Activated CD8-positive, alpha-beta T cell treated with anti-CD3 and anti-CD28 coated beads for 36 hours (primary cell): ENCODE results near the gene CHST11. TPM values are rescaled to one million over a fixed set of nuclear protein-coding genes. Genes with fewer than 3 reads are reported as not detected.

ENCODE experiments used
- ATAC-seq: fragments of 200-7000 bp; cut with Tn5 transposase; one replicate; pipeline ENCODE4 v1.10.0; 2021; ENCODE audit warnings: mild to moderate bottlenecking, moderate library complexity
- CTCF ChIA-PET: fragments of 350-600 bp; sonication (Branson Sonifier 250); formaldehyde crosslinking; loops from one replicate; lab custom pipeline; 2021; ENCODE audit warnings: antibody characterized with exemption; lab: Charles Lee
- POLR2A ChIA-PET: fragments of 350-600 bp; sonication (Branson Sonifier 250); formaldehyde crosslinking; loops from one replicate; lab custom pipeline; 2021; ENCODE audit warnings: antibody characterized with exemption; lab: Charles Lee
- DNase-seq: peaks from one replicate; pipeline ENCODE4 v3.0.0-alpha.2; 2020
- H3K27ac Mint-ChIP-seq: one replicate; pipeline ENCODE4 v1.8.0; 2021; ENCODE audit warnings: mild to moderate bottlenecking, mixed read lengths
- H3K27me3 Mint-ChIP-seq: one replicate; pipeline ENCODE4 v1.8.0; 2021; ENCODE audit warnings: mixed read lengths
- H3K36me3 Mint-ChIP-seq: one replicate; pipeline ENCODE4 v1.8.0; 2021; ENCODE audit warnings: low read depth, mixed read lengths
- H3K4me1 Mint-ChIP-seq: one replicate; pipeline ENCODE4 v1.8.0; 2021; ENCODE audit warnings: low read depth, mixed read lengths
- H3K4me3 Mint-ChIP-seq: one replicate; pipeline ENCODE4 v1.8.0; 2021; ENCODE audit warnings: mild to moderate bottlenecking, moderate library complexity, mixed read lengths
- H3K9me3 Mint-ChIP-seq: one replicate; pipeline ENCODE4 v1.8.0; 2021; ENCODE audit warnings: mixed read lengths
- intact Hi-C: fragments of 100-400 bp; cut with micrococcal nuclease; formaldehyde crosslinking; loops from one replicate; pipeline ENCODE4 v1.10.0; 2022
- total RNA-seq, 2 experiments: library from RNA; stranded (reverse); gene quantifications; one replicate each; pipeline ENCODE4 v1.2.3, GENCODE V29; 2021
- TF ChIP-seq, protein P1 (sequence below): fragments of 200-600 bp; IDR thresholded peaks from one replicate; pipeline ENCODE4 v1.8.0; 2022; ENCODE audit warnings: antibody characterized with exemption, mild to moderate bottlenecking

CHST11 gene
- total RNA-seq, 2 experiments from 2014 or later, result 30.9 to 33.9 TPM

DNA sequence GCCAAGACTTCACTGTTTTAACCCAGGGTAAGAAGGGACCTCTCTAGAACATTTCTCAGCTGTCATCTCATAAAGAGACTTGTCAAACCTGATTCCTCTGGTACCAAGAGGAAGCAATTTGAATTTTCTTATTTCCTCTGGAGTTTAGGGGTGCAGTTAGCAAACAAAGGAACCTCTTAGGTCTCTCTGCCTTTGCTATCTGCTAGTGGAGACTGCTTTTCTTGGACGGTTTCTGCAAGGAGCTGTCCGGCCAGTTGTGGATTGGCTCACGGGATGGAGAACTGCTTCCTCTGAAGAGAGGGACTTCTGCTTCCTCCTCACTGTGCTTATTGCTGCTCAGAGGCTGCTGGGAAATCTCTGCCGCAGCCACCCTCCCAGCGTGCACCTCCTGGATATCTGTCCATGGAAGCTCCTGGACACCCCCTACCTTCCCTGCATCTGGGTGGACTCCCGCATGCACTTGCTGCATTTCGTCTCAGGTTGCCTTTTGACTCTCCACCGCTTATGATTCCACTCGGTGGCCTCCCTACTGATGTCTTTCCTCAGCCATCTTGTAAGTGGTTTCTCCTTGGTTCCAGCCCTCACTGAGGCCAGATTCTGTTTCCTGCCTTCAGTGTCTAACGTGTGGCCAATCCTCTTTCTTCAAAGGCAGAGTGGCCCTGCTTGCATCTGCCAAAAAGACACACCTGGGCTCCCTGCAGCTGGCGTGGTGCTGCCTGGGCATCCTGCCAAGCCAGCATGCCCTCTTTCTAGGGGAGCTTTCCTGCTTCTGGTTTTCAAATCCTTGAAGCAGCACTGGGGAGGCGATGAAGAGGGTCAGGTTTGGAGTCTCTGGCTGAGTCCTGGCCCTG is 187.3 kb downstream of the CHST11 start:
- Mint-ChIP-seq H3K27ac (peak overlapping the region; percentile 8), H3K27me3 (no peaks in the 10 kb centered on the region), H3K4me3 (peak overlapping the region; percentile 11), H3K9me3 (peaks cover 18% of the 10 kb centered on the region), H3K36me3 (peaks cover 25% of the 10 kb centered on the region), H3K4me1 (peaks cover 35% of the 10 kb centered on the region)
- ChIA-PET CTCF (interaction anchor here (0.9 to 1.1 kb wide), 2 partner anchors 10 to 11 kb away, joined by 3 to 4 read pairs; no protein-coding TSS in a partner anchor), POLR2A (no interaction called here)
- DNase-seq (no peak), ATAC-seq (peak; percentile 38)
- TF ChIP-seq, protein P1, sequence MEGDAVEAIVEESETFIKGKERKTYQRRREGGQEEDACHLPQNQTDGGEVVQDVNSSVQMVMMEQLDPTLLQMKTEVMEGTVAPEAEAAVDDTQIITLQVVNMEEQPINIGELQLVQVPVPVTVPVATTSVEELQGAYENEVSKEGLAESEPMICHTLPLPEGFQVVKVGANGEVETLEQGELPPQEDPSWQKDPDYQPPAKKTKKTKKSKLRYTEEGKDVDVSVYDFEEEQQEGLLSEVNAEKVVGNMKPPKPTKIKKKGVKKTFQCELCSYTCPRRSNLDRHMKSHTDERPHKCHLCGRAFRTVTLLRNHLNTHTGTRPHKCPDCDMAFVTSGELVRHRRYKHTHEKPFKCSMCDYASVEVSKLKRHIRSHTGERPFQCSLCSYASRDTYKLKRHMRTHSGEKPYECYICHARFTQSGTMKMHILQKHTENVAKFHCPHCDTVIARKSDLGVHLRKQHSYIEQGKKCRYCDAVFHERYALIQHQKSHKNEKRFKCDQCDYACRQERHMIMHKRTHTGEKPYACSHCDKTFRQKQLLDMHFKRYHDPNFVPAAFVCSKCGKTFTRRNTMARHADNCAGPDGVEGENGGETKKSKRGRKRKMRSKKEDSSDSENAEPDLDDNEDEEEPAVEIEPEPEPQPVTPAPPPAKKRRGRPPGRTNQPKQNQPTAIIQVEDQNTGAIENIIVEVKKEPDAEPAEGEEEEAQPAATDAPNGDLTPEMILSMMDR, result no peak
- intact Hi-C loops, result no loop called here

DNA sequence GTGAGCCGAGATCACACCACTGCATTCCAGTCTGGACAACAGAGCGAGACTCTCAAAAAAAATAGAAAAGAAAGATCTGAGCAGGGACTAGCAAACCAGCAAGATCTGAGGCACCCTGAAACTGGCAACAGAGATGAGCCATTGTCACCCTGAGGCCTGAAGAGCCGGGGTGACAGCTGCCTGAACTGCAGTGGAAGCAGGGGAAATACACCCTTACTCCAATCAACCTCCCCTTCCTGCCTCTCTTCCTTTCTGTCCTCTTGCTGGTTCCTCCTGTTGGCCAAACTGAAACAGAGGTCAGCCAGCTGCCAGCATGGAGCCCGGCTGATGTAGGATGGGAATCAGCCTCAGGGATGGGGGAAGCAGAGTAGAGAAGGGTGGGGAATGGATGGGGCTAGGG is 192.0 kb downstream of the CHST11 start:
- DNase-seq (no peak), ATAC-seq (no peak)
- H3K27ac Mint-ChIP-seq, result no peak overlapping the region
- TF ChIP-seq, protein P1, result no peak
- H3K27me3 Mint-ChIP-seq, result no peaks in the 10 kb centered on the region
- no peaks in the 10 kb centered on the region for H3K9me3 Mint-ChIP-seq
- intact Hi-C loops, result no loop called here
- ChIA-PET POLR2A (no interaction called here), CTCF (interaction anchor here (1.6 kb wide), 1 partner anchor 267 kb away, joined by 7 read pairs; no protein-coding TSS in a partner anchor)
- no peak overlapping the region for H3K4me3 Mint-ChIP-seq
- H3K36me3 Mint-ChIP-seq, result peaks cover 7% of the 10 kb centered on the region
- H3K4me1 Mint-ChIP-seq, result peaks cover 19% of the 10 kb centered on the region

DNA sequence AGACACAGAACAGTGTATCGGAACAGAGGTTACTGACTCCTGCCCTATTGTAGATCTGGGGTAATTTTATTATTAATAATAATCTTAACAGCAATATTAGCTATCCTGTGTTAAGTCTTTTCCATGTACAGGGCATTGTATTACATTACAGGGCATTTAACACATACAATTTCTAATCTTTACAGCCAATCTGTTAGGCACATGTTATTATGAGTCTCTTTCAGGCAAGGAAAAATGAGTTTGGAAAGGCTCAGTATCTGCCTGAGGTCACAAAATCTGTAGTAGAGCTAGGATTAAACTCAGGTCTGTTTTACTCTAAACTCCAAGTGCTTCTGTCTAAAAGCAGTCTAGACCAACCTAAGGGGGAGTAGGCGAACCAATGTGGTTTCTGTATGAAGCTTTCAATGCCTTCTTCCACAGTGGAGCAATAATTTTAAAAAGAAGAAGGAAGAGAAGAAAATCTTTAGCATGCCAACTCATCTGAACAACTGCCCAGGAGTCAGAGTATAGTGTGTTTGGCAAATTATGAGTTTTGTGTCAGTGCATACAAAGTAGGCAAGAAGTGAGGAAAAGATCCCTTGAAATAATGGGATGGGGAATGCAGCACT is 192.6 kb downstream of the CHST11 start:
- TF ChIP-seq, protein P1, result no peak
- CTCF ChIA-PET, result interaction anchor here (1.6 kb wide), 1 partner anchor 268 kb away, joined by 7 read pairs; no protein-coding TSS in a partner anchor
- ATAC-seq (no peak), DNase-seq (no peak)
- H3K27ac Mint-ChIP-seq, result no peak overlapping the region
- H3K27me3 Mint-ChIP-seq, result no peaks in the 10 kb centered on the region
- H3K4me3 Mint-ChIP-seq, result no peak overlapping the region
- intact Hi-C loops, result no loop called here
- peaks cover 7% of the 10 kb centered on the region for H3K36me3 Mint-ChIP-seq
- peaks cover 16% of the 10 kb centered on the region for H3K4me1 Mint-ChIP-seq
- POLR2A ChIA-PET, result no interaction called here
- H3K9me3 Mint-ChIP-seq, result no peaks in the 10 kb centered on the region

DNA sequence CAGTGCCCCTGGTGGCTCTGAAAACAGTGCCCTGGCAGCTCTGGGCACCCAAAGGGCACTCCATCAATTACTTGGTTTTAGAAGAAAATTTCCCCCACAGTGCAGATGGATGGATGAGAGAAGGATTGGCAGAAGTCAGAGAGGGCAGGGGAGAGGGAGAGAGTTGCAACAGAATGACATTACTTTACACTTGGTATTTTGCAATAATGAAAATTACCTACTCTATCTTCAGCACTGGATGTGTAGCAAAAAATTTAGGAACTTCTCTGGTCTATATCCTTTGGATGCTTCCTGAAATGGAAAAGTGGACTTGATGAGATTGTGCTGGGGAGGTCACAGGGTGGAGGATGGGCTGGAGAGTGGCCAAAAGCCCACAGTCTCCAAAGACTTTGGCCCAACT is 193.2 kb downstream of the CHST11 start:
- Mint-ChIP-seq H3K27me3 (no peaks in the 10 kb centered on the region), H3K9me3 (no peaks in the 10 kb centered on the region), H3K4me1 (peaks cover 14% of the 10 kb centered on the region), H3K27ac (no peak overlapping the region), H3K4me3 (no peak overlapping the region), H3K36me3 (peaks cover 7% of the 10 kb centered on the region)
- TF ChIP-seq, protein P1, result no peak
- ChIA-PET POLR2A (no interaction called here), CTCF (interaction anchor here (1.6 kb wide), 1 partner anchor 268 kb away, joined by 7 read pairs; no protein-coding TSS in a partner anchor)
- DNase-seq (no peak), ATAC-seq (no peak)
- intact Hi-C loops, result no loop called here

DNA sequence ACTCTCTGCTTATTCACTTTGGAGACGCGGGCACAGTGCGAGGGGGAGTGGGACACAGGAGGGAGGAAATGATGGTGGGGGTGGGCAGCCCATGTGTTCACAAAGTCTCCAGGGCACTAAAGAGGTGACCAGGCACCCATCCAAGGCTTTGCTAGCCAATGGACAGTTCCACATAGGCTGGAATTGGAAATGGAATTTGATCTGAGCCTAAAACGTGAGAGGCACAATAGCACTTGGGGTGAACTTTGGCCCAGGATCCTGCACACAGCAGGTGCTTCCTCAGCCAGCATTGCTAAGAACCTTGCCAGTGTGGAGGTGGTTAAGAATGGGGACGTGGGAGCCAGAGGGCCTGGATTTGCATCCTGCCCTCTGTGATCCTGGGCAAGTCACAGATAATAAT is 193.8 kb downstream of the CHST11 start:
- DNase-seq (no peak), ATAC-seq (no peak)
- POLR2A ChIA-PET, result no interaction called here
- CTCF ChIA-PET, result no interaction called here
- H3K27me3 Mint-ChIP-seq, result no peaks in the 10 kb centered on the region
- H3K4me3 Mint-ChIP-seq, result no peak overlapping the region
- intact Hi-C loops, result no loop called here
- no peak overlapping the region for H3K27ac Mint-ChIP-seq
- no peaks in the 10 kb centered on the region for H3K9me3 Mint-ChIP-seq
- H3K4me1 Mint-ChIP-seq, result peaks cover 15% of the 10 kb centered on the region
- TF ChIP-seq, protein P1, result no peak
- peaks cover 7% of the 10 kb centered on the region for H3K36me3 Mint-ChIP-seq
